CD4-positive, alpha-beta T cell treated with Interleukin-17A for 4 hours (primary cell): ENCODE measurements around the gene RANBP1.

Source experiments
- DNase-seq: peaks from one replicate; pipeline ENCODE4 v3.0.0-alpha.2; 2020; ENCODE audit warnings: mixed read lengths

Gene RANBP1

GRCh38 chr22:20176421-20177085, 60.6 kb downstream of the RANBP1 start:
- no peak for DNase-seq
